Osteoblast (primary cell): Measurements from ENCODE around the gene TMEM9. TPM values are rescaled to one million over a fixed set of nuclear protein-coding genes. Genes with fewer than 3 reads are reported as not detected.

Experiments used
- DNase-seq: peaks from one replicate; pipeline ENCODE4 v3.0.0; 2011; ENCODE audit warnings: low spot score, mixed read lengths; ENCODE audit not compliant: insufficient read length; ENCODE audit errors: missing footprints
- H2AFZ ChIP-seq: 2 replicates; pipeline ENCODE4 v1.6.0; 2011; ENCODE audit warnings: mild to moderate bottlenecking, low read length
- H3K27ac ChIP-seq: 2 replicates; pipeline ENCODE4 v1.5.1; 2011; ENCODE audit warnings: mild to moderate bottlenecking, low read depth, low read length, moderate library complexity
- H3K27me3 ChIP-seq: 2 replicates; pipeline ENCODE4 v1.6.0; 2012; ENCODE audit warnings: mild to moderate bottlenecking, control low read depth, inconsistent platforms, low read length, moderate library complexity; ENCODE audit not compliant: insufficient read depth
- H3K36me3 ChIP-seq: 2 replicates; pipeline ENCODE4 v1.5.1; 2011; ENCODE audit warnings: mild to moderate bottlenecking, low read length, control low read depth, moderate library complexity; ENCODE audit not compliant: insufficient read depth
- H3K4me1 ChIP-seq: 2 replicates; pipeline ENCODE4 v1.5.1; 2011; ENCODE audit warnings: mild to moderate bottlenecking, low read length, control low read depth, moderate library complexity; ENCODE audit not compliant: insufficient read depth
- H3K4me2 ChIP-seq: 2 replicates; pipeline ENCODE4 v1.6.0; 2011; ENCODE audit warnings: mild to moderate bottlenecking, low read length; ENCODE audit not compliant: insufficient read depth
- H3K4me3 ChIP-seq: fragments of 200-600 bp; sonication (generic); 3 replicates; pipeline ENCODE4 v1.5.1; 2012; ENCODE audit warnings: mild to moderate bottlenecking, low read length, inconsistent platforms; ENCODE audit not compliant: insufficient read depth
- H3K79me2 ChIP-seq: 2 replicates; pipeline ENCODE4 v1.6.0; 2012; ENCODE audit warnings: mild to moderate bottlenecking, low read length, control low read depth, inconsistent platforms; ENCODE audit not compliant: insufficient read depth
- H3K9me3 ChIP-seq: 2 replicates; pipeline ENCODE4 v1.5.1; 2011; ENCODE audit warnings: low read depth, low read length, control low read depth
- H4K20me1 ChIP-seq: 2 replicates; pipeline ENCODE4 v1.6.0; 2012; ENCODE audit warnings: mild to moderate bottlenecking, low read length, control low read depth; ENCODE audit not compliant: insufficient read depth
- CTCF ChIP-seq: IDR thresholded peaks from 2 replicates; pipeline ENCODE4 v1.5.1; 2011; ENCODE audit warnings: mild to moderate bottlenecking, low read depth, low read length, moderate library complexity; ENCODE audit errors: extremely low read depth
- total RNA-seq: library from RNA; depleted of rRNA; stranded (reverse); fragments of >200 nt; gene quantifications from 2 replicates; pipeline ENCODE4 v1.2.3, GENCODE V29; 2012

Gene TMEM9
- total RNA-seq, 1 donor = 45.6 TPM

GRCh38 chr1:201091256-201091655 lies 63.0 kb downstream of the TMEM9 start:
- Histone ChIP-seq H3K27me3 (peaks cover 21% of the 10 kb centered on the region), H3K4me3 (no peak overlapping the region), H3K9me3 (no peaks in the 10 kb centered on the region), H2AFZ (no peak overlapping the region), H3K4me2 (no peak overlapping the region), H3K79me2 (no peaks in the 10 kb centered on the region), H3K27ac (no peak overlapping the region), H3K36me3 (no peaks in the 10 kb centered on the region), H3K4me1 (no peaks in the 10 kb centered on the region), H4K20me1 (no peaks in the 10 kb centered on the region)
- no peak for DNase-seq
- no peak for TF ChIP-seq CTCF

DNA sequence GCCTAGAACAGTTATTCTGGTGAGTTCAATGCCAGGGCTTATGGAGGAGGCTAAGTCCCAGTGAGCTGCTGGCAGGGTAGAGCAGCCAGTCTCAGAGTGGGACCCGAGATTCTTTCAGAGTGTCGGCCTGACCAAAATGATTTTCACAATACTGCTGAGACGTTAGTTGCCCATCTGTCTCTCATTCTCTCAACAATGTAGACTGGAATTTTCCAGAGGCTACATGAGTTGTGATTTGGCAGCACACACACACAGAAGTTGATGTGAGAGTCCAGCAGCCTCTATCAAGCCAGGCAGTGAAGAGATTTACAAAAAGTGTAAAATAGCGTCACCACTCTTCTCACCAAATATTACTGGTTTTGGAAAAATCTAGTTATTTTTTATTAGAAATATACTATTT lies 63.7 kb downstream of the TMEM9 start:
- Histone ChIP-seq H2AFZ (no peak overlapping the region), H3K4me1 (no peaks in the 10 kb centered on the region), H3K4me3 (no peak overlapping the region), H3K4me2 (no peak overlapping the region), H3K27me3 (peaks cover 23% of the 10 kb centered on the region), H3K9me3 (no peaks in the 10 kb centered on the region), H3K27ac (no peak overlapping the region), H3K79me2 (no peaks in the 10 kb centered on the region), H3K36me3 (no peaks in the 10 kb centered on the region), H4K20me1 (no peaks in the 10 kb centered on the region)
- DNase-seq = no peak
- TF ChIP-seq CTCF = no peak

GRCh38 chr1:201089596-201089995 lies 64.7 kb downstream of the TMEM9 start:
- Histone ChIP-seq H3K27ac (no peak overlapping the region), H3K4me2 (no peak overlapping the region), H4K20me1 (no peaks in the 10 kb centered on the region), H2AFZ (no peak overlapping the region), H3K4me1 (no peaks in the 10 kb centered on the region), H3K36me3 (no peaks in the 10 kb centered on the region), H3K9me3 (no peaks in the 10 kb centered on the region), H3K4me3 (no peak overlapping the region), H3K79me2 (no peaks in the 10 kb centered on the region), H3K27me3 (peaks cover 31% of the 10 kb centered on the region)
- no peak for DNase-seq
- TF ChIP-seq CTCF = no peak

DNA sequence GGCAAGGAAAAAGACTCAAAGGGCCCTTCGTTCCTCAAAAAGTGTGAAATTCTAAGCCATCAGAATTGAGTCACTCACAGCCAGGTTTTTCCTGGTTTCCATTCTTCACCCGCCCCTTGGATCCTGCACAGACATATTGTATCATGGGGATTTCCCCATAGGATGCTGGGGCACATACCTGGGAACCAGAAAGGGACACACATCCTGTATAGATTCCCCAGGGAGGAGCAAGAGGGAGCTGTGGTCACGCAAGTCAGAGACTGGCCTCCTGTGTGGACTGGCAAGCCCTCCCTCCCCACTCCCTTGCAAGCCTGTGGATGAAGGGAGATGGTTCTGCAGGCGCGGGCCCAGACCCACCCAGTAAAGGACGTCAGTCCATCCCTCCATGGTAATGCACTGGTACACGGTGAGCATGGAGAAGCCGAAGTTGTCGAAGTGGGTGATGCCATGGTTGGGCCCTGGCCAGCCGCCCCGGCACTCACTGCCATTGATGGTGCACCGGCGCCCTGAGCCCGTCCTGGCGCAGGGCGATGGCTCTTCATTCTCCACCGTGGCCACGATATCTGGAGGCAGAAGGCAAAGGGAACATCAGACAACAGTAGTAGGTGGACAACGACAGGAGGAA lies 65.3 kb downstream of the TMEM9 start:
- Histone ChIP-seq H4K20me1 (no peaks in the 10 kb centered on the region), H3K4me1 (no peaks in the 10 kb centered on the region), H3K27ac (no peak overlapping the region), H2AFZ (no peak overlapping the region), H3K79me2 (no peaks in the 10 kb centered on the region), H3K9me3 (no peaks in the 10 kb centered on the region), H3K4me2 (no peak overlapping the region), H3K36me3 (no peaks in the 10 kb centered on the region), H3K27me3 (peaks cover 33% of the 10 kb centered on the region), H3K4me3 (no peak overlapping the region)
- no peak for TF ChIP-seq CTCF
- DNase-seq = no peak
